Testis (tissue), 3 donors: Measurements from ENCODE around the gene ZNF76. TPM values are rescaled to one million over a fixed set of nuclear protein-coding genes. Genes with fewer than 3 reads are reported as not detected.
A peak's percentile ranks its signal among the peaks of the same experiment; 100 is the strongest.

Source experiments
- DNase-seq: peaks from one replicate; pipeline ENCODE4 v3.0.0-alpha.2; 2019
- H3K27ac ChIP-seq, 2 donors: fragments of 200-600 bp; sonication (generic); one replicate each; pipeline ENCODE4 v1.5.1; 2019
- H3K27me3 ChIP-seq: fragments of 200-600 bp; sonication (generic); one replicate; pipeline ENCODE4 v1.5.1; 2019
- H3K36me3 ChIP-seq: fragments of 200-600 bp; sonication (generic); one replicate; pipeline ENCODE4 v1.5.1; 2017; ENCODE audit warnings: low read depth; ENCODE audit errors: missing control alignments
- H3K4me1 ChIP-seq: fragments of 200-600 bp; sonication (generic); one replicate; pipeline ENCODE4 v1.5.1; 2019
- H3K4me3 ChIP-seq, 2 donors: fragments of 200-600 bp; sonication (generic); one replicate each; pipeline ENCODE4 v1.5.1; 2017 to 2019
- H3K9me3 ChIP-seq: fragments of 200-600 bp; sonication (generic); one replicate; pipeline ENCODE4 v1.5.1; 2017
- POLR2A ChIP-seq: fragments of 450-650 bp; IDR thresholded peaks from one replicate; pipeline ENCODE4 v1.6.1; 2017; ENCODE audit warnings: antibody characterized with exemption, mild to moderate bottlenecking, moderate library complexity
- WGBS, 2 donors: methylation state at CpG; one replicate each; pipeline ENCODE4 v1.1.5; 2018; 5-methylcytosine and 5-hydroxymethylcytosine counted together
- intact Hi-C: fragments of 100-400 bp; cut with DNase I; formaldehyde crosslinking; loops from one replicate; pipeline ENCODE4 v1.15.1; 2023; ENCODE audit warnings: low total_unique reads
- polyA plus RNA-seq: library from polyadenylated mRNA; stranded (reverse); fragments of 350-450 nt; fragmentation: Illumina TruSeq; extraction: RNeasy Lipid Tissue Mini Kit (QIAGEN cat#74804); gene quantifications from one replicate; pipeline ENCODE4 v1.2.3, GENCODE V29; 2014; ENCODE audit warnings: low read depth, low replicate concordance; ENCODE audit not compliant: insufficient read depth
- total RNA-seq, 2 donors: library from RNA; depleted of rRNA; stranded (reverse); fragments of >200 nt; gene quantifications; one replicate each; pipeline ENCODE4 v1.2.3, GENCODE V29; 2016
- TF ChIP-seq, protein P1 (sequence below), 3 experiments: fragments of 450-650 bp in 2 of 3; fragments of 200-600 bp in 1 of 3; sonication (generic) in 1 of 3; IDR thresholded peaks; one replicate each; pipeline ENCODE4 v1.5.1; 2016 to 2019; ENCODE audit warnings: antibody characterized with exemption in 3 of 3, mild to moderate bottlenecking in 2 of 3, moderate library complexity in 1 of 3

ZNF76 gene
- total and polyA plus RNA-seq, 3 donors from 2014 or later: 76.9 to 97.3 (median 81.3) TPM

DNA sequence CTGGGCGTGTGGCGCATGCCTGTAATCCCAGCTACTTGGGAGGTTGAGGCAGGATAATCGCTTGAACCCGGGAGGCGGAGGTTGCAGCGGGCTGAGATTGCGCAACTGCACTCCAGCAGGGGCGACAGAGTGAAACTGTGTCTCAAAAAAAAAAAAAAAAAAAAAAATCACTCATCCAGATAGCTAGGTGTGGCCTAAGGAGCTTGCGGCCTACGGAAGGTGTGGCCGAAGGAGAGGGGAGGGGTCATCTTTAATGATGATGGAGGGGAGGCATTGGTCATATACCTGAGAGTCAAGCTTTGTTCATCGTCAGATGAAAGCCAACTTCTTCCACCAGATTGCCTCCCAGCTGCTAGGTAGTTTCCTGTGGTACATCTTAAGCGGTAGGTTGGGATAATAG is 82.0 kb downstream of the ZNF76 start:
- H3K9me3 ChIP-seq: no peaks in the 10 kb centered on the region
- no peak for DNase-seq
- no peak overlapping the region for H3K4me3 ChIP-seq
- intact Hi-C loops: loop anchor here (5.0 to 10.0 kb wide), 2 partner anchors 73 to 106 kb away; no protein-coding TSS in a partner anchor
- H3K27me3 ChIP-seq: no peaks in the 10 kb centered on the region
- H3K36me3 ChIP-seq: no peaks in the 10 kb centered on the region
- WGBS, 2 donors: 57 to 63% methylated on average over 13 of the region's 13 CpGs
- H3K4me1 ChIP-seq: peaks cover 14% of the 10 kb centered on the region
- no peak overlapping the region for H3K27ac ChIP-seq
- no peak for TF ChIP-seq POLR2A
- TF ChIP-seq, protein P1, sequence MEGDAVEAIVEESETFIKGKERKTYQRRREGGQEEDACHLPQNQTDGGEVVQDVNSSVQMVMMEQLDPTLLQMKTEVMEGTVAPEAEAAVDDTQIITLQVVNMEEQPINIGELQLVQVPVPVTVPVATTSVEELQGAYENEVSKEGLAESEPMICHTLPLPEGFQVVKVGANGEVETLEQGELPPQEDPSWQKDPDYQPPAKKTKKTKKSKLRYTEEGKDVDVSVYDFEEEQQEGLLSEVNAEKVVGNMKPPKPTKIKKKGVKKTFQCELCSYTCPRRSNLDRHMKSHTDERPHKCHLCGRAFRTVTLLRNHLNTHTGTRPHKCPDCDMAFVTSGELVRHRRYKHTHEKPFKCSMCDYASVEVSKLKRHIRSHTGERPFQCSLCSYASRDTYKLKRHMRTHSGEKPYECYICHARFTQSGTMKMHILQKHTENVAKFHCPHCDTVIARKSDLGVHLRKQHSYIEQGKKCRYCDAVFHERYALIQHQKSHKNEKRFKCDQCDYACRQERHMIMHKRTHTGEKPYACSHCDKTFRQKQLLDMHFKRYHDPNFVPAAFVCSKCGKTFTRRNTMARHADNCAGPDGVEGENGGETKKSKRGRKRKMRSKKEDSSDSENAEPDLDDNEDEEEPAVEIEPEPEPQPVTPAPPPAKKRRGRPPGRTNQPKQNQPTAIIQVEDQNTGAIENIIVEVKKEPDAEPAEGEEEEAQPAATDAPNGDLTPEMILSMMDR (IDR thresholded peaks at IDR 0.05): no peak

DNA sequence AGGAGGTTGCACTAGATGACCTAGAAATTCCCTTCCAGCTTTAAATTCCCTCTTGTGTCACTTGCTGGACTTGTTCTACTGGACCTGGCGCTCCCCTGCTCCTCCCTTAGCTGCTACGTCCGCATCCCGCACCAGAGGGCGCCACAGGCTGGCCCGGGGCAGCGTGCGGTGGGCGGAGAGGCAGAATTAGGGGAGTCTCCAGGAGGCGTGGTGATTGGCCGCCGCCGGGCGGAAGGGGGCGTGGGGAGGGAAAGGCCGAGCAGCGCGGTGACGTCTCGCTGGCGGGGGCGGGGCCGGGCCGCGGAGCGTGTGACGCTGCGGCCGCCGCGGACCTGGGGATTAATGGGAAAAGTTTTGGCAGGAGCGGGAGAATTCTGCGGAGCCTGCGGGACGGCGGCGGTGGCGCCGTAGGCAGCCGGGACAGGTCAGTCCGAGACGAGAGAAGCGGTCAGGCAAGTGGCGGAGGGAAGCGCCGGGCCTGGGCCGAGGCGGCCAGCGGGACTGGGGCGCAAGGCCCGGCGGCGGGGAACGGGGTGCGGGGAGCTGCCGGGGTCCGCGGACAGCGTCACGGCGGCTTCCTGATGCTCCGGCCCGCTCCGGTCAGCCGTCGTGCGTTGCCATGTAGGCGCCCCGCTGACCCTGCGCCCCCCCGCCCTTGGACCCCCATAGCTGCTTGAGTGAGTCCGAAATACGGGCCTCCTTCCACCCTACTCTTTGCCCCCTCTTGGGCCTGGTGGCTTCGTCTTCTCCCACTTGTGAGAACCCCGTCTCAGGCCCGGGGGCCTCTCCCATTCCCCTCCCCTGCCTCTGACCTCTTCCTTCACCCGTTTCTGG is 82.9 kb downstream of the ZNF76 start, which contains the start of gene PPARD:
Gene PPARD (plus strand): TSS at position 301 of the 834 bp plus-strand sequence. CDS start 68,530 bp downstream, outside the sequence.
- peak; percentile 56 for TF ChIP-seq POLR2A
- TF ChIP-seq, protein P1 (IDR thresholded peaks at IDR 0.05): peak; percentile 95 to 100 (median 99)
- Histone ChIP-seq H3K4me3 (peak within 1 kb of the TSS; percentile 75 to 80), H3K27ac (peak within 1 kb of the TSS; percentile 81 to 89), H3K36me3 (no peaks in the 10 kb centered on the region), H3K27me3 (no peaks in the 10 kb centered on the region), H3K4me1 (peaks cover 14% of the 10 kb centered on the region), H3K9me3 (no peaks in the 10 kb centered on the region)
- intact Hi-C loops: loop anchor here (5.0 to 10.0 kb wide), 2 partner anchors 72 to 105 kb away; no protein-coding TSS in a partner anchor
- WGBS, 2 donors: 0 to 3% methylated on average over 39 to 74 of the region's 77 CpGs
- DNase-seq: peak; percentile 99

DNA sequence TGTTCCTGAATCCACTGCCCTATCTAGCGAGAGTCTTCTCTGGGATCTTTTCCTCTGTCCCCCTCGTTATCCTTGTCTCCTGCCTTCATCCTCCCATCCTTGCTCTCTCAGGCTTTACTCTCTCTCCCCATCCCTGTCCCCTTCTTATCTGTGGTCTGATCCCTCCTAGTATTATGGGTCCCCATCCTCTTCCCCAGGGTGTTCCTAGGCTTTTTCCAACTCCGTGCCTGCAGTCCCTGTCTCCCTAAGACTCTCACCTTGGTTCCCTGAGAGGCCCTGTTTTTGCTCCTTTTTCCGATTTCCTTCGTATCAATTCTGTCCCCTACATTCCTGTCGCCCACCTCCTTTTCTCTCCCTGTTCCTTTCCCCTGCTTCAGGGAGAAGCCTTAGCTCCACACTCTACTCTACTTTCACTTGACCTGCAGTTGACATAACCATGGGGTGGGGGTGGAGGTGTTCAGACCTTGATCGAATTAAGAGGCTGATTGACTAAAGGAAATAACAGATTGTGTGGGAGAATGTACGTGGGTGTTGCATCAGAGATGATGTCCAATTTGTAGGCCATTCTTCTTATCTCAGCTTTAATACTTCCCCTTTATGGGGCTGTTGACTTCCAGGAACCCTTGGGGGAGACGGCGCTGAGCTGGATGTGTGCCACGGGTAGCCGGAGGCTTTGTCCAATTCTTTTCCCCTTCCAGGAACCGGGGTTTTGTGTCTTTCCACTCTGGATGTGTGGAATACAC is 83.7 kb downstream of the ZNF76 start:
- TF ChIP-seq, protein P1 (IDR thresholded peaks at IDR 0.05): no peak
- TF ChIP-seq POLR2A: no peak
- 2 to 4% methylated on average over 13 of the region's 13 CpGs for WGBS, 2 donors
- intact Hi-C loops: loop anchor here (5.0 to 10.0 kb wide), 2 partner anchors 72 to 104 kb away; no protein-coding TSS in a partner anchor
- no peaks in the 10 kb centered on the region for H3K36me3 ChIP-seq
- H3K9me3 ChIP-seq: no peaks in the 10 kb centered on the region
- H3K4me1 ChIP-seq: peaks cover 14% of the 10 kb centered on the region
- peak; percentile 36 for DNase-seq
- no peaks in the 10 kb centered on the region for H3K27me3 ChIP-seq
- peak overlapping the region; percentile 81 to 89 for H3K27ac ChIP-seq
- peak overlapping the region; percentile 75 to 80 for H3K4me3 ChIP-seq

DNA sequence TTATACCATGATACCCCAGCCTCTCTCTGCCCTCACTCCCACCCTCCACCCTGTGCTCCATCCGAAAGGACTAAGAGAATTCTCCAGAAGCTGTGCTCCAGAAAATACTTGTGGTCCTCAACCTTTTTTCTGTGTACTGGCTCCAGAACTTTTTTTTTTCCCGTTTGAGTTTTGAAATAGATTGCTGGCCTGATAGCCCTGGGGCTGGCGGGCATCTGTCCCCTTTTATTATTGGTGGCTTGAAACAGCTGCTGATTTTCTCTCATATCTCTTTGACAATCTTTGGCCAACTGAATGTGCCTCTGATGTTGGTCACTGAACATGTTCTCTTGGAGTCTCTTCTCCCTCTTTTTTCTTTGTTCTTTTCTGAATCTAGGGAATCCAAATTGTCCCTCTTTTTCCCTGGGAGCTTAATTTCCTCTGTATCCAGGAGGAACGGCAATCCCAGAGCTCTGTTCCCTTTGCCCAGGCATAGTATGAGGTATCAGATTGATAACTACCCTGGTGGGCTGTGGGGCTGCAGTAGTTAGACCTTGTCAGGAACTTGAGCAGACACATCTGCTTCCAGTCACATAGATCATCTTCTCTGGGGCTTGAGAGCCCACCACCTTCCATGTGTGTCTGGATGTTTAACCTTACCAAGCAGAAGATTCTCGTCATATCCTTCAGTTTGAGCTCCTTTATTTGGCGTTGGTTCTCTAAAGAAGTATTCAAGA is 84.5 kb downstream of the ZNF76 start:
- TF ChIP-seq, protein P1 (IDR thresholded peaks at IDR 0.05): no peak
- no peak for TF ChIP-seq POLR2A
- H3K4me3 ChIP-seq: no peak overlapping the region
- WGBS, 2 donors: 53 to 66% methylated on average over 6 of the region's 6 CpGs
- intact Hi-C loops: loop anchor here (5.0 to 10.0 kb wide), 2 partner anchors 71 to 103 kb away; no protein-coding TSS in a partner anchor
- peaks cover 14% of the 10 kb centered on the region for H3K4me1 ChIP-seq
- no peak for DNase-seq
- H3K27me3 ChIP-seq: no peaks in the 10 kb centered on the region
- peak overlapping the region in 1 of 2 donors; percentile 89 for H3K27ac ChIP-seq
- H3K9me3 ChIP-seq: no peaks in the 10 kb centered on the region
- H3K36me3 ChIP-seq: no peaks in the 10 kb centered on the region

Other genes with a start within 250 kb of the ZNF76 start
- 100 to 1,000 TPM; 193 to 639 TPM for gene TCP11, start 118.4 kb upstream of the ZNF76 start, total RNA-seq
- 1,044 TPM for gene TCP11, start 118.4 kb upstream of the ZNF76 start, polyA plus RNA-seq
- 1 to 10 TPM; 1.7 to 2.0 TPM for gene SCUBE3, start 45.8 kb upstream of the ZNF76 start, total RNA-seq
- 2.2 TPM for gene SCUBE3, start 45.8 kb upstream of the ZNF76 start, polyA plus RNA-seq
- 10 to 100 TPM; 13.1 to 20.9 TPM for gene DEF6, start 38.1 kb downstream of the ZNF76 start, total RNA-seq
- 29.5 TPM for gene DEF6, start 38.1 kb downstream of the ZNF76 start, polyA plus RNA-seq
- 10 to 100 TPM; 21.0 to 23.0 TPM for gene PPARD, start 82.8 kb downstream of the ZNF76 start, total RNA-seq
- 21.5 TPM for gene PPARD, start 82.8 kb downstream of the ZNF76 start, polyA plus RNA-seq
- 10 to 100 TPM; 14.1 to 15.0 TPM for gene FANCE, start 192.6 kb downstream of the ZNF76 start, total RNA-seq
- gene FANCE, start 192.6 kb downstream of the ZNF76 start, polyA plus RNA-seq: 18.0 TPM
- 100 to 1,000 TPM; 305 to 538 TPM for gene RPL10A, start 208.7 kb downstream of the ZNF76 start, total RNA-seq
- gene RPL10A, start 208.7 kb downstream of the ZNF76 start, polyA plus RNA-seq: 768 TPM
- 10 to 100 TPM; 10.6 to 17.8 TPM for gene TEAD3, start 237.3 kb downstream of the ZNF76 start, total RNA-seq
- gene TEAD3, start 237.3 kb downstream of the ZNF76 start, polyA plus RNA-seq: 16.2 TPM